Lower leg skin (tissue), 4 donors: ENCODE data around the gene LRSAM1. TPM values are rescaled to one million over a fixed set of nuclear protein-coding genes. Genes with fewer than 3 reads are reported as not detected.

Experiments
- DNase-seq, 2 donors: peaks; one replicate each; pipeline ENCODE4 v3.0.0-alpha.2; 2019; ENCODE audit warnings: low spot score in 2 of 2
- H3K4me3 ChIP-seq: fragments of 200-600 bp; sonication (generic); 2 replicates; pipeline ENCODE4 v1.5.1; 2017; ENCODE audit warnings: mild to moderate bottlenecking, low read depth; ENCODE audit not compliant: poor library complexity, severe bottlenecking
- CTCF ChIP-seq, 3 donors: fragments of 450-650 bp; IDR thresholded peaks; one replicate each; pipeline ENCODE4 v1.5.1; 2016; ENCODE audit warnings: antibody characterized with exemption in 3 of 3, mild to moderate bottlenecking in 3 of 3, moderate library complexity in 2 of 3
- POLR2A ChIP-seq, 2 donors: fragments of 450-650 bp; IDR thresholded peaks; one replicate each; pipeline ENCODE4 v1.6.1; 2016 to 2017; ENCODE audit warnings: antibody characterized with exemption in 2 of 2, mild to moderate bottlenecking in 1 of 2, moderate library complexity in 1 of 2
- WGBS, 2 donors: methylation state at CpG; one replicate each; pipeline ENCODE4 v1.1.5; 2018; 5-methylcytosine and 5-hydroxymethylcytosine counted together
- intact Hi-C: fragments of 100-400 bp; cut with DNase I; formaldehyde crosslinking; loops from one replicate; pipeline ENCODE4 v1.15.0; 2023; ENCODE audit warnings: low total_unique reads
- total RNA-seq, 4 donors: library from RNA; depleted of rRNA; stranded (reverse); fragments of >200 nt; gene quantifications; one replicate each; pipeline ENCODE4 v1.1.0, GENCODE V29; 2016

Gene LRSAM1
- total RNA-seq, 4 donors from 2014 or later: 37.9 to 47.9 (median 41.9) TPM

- no peak overlapping the region for H3K4me3 ChIP-seq
- 72 to 79% methylated on average over 15 of the region's 15 CpGs for WGBS, 2 donors
- no peak for DNase-seq
- intact Hi-C loops: loop anchor here (10.0 kb wide), 1 partner anchor 415 kb away; no protein-coding TSS in a partner anchor
- TF ChIP-seq CTCF (IDR thresholded peaks at IDR 0.05) (no peak), POLR2A (IDR thresholded peaks at IDR 0.05) (no peak)
Measured at GRCh38 chr9:127509955-127510299, 58.6 kb downstream of the LRSAM1 start.

DNA sequence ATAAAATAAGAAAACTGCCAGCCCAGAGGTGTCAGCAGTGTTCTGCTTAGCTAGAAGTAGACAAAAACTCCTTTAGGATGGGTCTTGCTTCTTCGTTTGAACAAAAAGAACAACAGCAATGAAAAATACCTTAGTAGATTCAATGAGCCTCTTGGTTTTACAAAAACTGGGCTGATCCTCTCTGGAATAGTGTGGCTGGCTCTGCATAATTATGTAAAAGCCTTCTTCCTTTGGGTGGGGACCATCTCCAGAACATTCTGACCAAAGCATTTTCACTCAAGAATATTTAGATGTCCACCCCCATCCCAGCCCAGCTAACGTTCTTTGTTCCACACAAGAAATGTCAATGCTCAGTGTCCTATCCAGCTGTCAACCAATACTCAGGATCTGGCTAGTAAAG, 63.2 kb downstream of the LRSAM1 start:
- TF ChIP-seq POLR2A (IDR thresholded peaks at IDR 0.05): no peak
- TF ChIP-seq CTCF (IDR thresholded peaks at IDR 0.05): no peak
- WGBS, 2 donors: 71 to 72% methylated on average over 2 of the region's 2 CpGs
- no peak for DNase-seq
- H3K4me3 ChIP-seq: no peak overlapping the region
- intact Hi-C loops: no loop called here

GRCh38 chr9:127516835-127517607, 65.7 kb downstream of the LRSAM1 start:
- no peak overlapping the region for H3K4me3 ChIP-seq
- intact Hi-C loops: no loop called here
- no peak for TF ChIP-seq CTCF (IDR thresholded peaks at IDR 0.05)
- TF ChIP-seq POLR2A (IDR thresholded peaks at IDR 0.05): no peak
- WGBS, 2 donors: 90 to 94% methylated on average over 25 to 26 of the region's 26 CpGs
- no peak for DNase-seq

DNA sequence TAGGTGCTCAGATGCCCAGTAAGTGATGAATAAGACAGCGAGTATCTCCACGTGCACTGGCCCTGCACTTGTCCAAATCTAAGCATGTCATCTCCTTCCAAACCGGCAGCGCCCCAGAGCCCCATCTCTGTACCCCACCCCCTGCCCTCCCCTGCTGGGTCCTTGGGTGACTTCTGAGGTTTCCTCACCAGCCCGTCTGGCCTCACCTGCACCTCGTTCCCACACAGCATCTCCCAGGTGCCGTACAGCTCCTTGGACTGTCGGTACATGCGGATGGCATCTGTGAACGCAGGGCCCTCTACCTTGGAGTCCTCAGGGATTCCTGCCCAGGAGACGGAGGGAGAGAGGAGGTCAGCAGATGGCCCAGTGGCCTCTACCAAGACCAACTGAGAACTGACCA, 66.3 kb downstream of the LRSAM1 start:
- TF ChIP-seq CTCF (IDR thresholded peaks at IDR 0.05) (no peak), POLR2A (IDR thresholded peaks at IDR 0.05) (no peak)
- DNase-seq: no peak
- H3K4me3 ChIP-seq: no peak overlapping the region
- WGBS, 2 donors: 93 to 98% methylated on average over 11 of the region's 11 CpGs
- intact Hi-C loops: no loop called here

GRCh38 chr9:127518091-127518856, 67.0 kb downstream of the LRSAM1 start:
- intact Hi-C loops: no loop called here
- no peak for DNase-seq
- no peak overlapping the region for H3K4me3 ChIP-seq
- WGBS, 2 donors: 82 to 89% methylated on average over 13 of the region's 13 CpGs
- no peak for TF ChIP-seq POLR2A (IDR thresholded peaks at IDR 0.05)
- TF ChIP-seq CTCF (IDR thresholded peaks at IDR 0.05): no peak
